Skin of body (tissue), 2 donors: ENCODE data around the gene GEN1. TPM values are rescaled to one million over a fixed set of nuclear protein-coding genes. Genes with fewer than 3 reads are reported as not detected.
"Not testable (repeated sequence)": the region's sequence is repeated elsewhere in the genome, so short reads cannot be mapped to it uniquely, and the experiment has no call there.

Experiments
- DNase-seq: peaks from one replicate; lab custom pipeline; 2025; lab: John Stamatoyannopoulos, UW
- total RNA-seq: library from RNA; depleted of rRNA; stranded (reverse); fragments of >200 nt; gene quantifications from one replicate; pipeline ENCODE4 v1.2.3, GENCODE V29; 2014

Gene GEN1
- total RNA-seq, 1 donor from 2014 or later: 7.0 TPM

DNA sequence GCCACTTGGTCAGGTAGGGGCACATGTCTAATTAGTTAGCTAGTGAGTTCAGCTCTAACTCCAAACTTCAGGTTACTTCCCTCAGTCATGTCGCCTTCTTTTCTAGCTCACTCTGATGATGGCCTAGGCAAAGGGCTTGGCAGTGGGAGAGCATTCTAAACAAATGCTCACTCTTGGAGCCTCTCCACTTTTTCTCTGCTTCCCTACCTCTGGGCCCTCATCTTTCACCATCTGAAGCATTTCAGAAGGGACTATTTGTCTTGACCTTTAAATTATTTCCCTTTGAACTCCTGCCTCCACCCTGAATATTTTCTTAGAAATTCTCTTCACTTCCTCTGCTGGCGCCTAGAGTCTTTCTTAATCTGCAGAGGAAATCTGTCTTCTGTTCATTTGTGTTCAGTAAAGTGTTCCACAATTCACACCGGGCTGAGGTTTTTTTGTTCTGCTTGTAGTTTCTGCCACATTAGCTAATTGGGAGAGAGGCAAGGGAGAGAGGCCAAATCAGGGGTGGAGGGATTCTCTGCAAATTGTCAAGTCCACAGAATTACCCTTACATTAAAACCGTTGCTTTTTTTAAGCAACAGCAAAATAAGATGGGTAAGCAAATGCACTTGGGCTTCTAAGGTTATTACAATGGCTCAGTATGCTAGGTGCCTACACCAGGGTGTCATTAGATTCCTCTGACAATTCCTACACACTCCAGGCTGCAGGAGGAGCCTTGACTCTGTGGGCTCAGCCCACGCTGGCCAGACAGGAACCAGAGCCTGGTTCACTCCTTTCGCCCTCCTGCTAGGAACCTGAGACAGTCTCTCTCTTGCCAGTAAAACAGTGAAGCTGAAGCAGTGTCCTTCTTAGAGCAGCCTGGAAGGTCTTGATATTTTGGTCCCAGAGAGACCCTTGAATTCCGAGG lies 67.9 kb downstream of the GEN1 start:
- no peak for DNase-seq

DNA sequence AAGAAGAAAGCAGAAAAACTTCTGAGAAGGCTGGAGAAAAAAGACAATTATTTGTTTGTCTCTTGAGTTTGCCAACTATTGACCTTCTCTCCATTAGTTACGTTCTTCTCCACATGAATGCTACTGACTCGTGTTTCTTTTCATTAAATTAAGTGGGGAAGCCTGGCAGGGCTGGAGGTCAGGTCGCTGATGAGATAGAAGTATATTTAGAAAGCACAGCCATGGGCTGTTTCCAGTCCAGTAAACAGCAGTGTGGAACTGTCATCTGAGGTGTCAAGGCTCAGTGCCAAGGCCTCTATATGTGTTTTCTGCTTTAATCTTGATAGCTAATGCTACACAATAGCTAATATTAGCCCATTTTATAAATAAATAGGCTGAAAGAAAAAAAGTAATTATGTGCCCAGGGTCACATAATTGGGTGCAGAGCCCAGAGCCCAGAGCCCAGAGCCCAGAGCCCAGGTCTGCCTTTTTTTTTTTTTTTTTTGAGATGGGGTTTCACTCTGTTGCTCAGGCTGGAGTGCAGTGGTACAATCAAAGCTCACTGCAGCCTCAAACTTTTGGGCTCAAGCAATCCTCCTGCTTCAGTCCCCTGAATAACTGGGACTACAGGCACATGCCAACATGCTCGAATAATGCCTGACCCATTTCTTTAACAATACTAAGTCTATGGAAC lies 68.6 kb downstream of the GEN1 start:
- no peak for DNase-seq

DNA sequence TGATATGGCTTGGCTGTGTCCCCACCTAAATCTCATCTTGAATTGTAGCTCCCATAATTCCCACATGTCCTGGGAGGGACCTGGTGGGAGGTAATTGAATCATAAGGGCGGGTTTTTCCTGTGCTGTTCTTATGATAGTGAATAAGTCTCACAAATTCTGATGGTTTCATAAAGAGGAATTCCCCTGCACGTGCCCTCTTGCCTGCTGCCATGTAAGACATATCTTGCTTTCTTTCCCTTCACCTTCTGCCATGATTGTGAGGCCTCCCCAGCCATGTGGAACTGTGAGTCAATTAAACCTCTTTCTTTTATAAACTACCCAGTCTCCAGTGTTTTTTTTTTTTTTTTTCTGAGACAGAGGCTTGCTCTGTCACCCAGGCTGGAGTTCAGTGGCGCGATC lies 69.7 kb downstream of the GEN1 start:
- DNase-seq: not testable (repeated sequence)

DNA sequence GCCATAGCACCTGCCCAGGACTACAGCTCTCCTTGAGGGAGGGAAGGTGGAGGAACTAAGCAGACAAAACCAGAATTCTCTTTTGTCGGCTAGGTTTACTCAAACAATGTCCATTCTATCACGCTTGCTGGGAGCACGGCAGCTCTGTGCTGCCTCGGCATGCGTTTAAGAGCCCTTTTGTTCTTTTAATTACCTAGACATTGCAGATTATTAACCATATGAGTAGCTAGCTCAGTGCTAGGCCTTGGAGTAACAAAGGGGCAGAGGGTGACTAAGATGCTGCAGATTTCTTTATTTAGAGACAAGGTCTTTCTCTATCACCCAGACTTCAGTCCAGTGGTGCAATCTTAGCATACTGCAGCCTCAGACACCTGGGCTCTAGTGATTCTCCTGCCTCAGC lies 73.4 kb downstream of the GEN1 start:
- no peak for DNase-seq

DNA sequence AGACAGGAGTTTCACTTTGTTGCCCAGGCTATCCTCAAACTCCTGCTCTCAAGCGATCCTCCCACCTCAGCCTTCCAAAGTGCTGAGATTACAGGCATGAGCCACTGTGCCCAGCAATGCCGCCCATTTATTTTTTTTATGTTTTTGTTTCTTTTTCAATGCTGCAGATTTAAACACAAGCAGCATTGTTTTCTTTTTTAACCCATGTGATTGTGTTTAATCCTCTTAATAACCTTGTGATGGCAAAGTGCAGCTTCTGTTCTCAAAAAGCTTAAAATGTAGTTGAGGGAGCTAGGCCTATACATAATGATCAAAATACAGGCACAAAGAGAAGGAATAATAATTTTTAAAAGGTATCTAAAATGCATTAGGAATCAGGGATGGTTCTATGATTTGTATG lies 73.8 kb downstream of the GEN1 start:
- no peak for DNase-seq

- peak; percentile 65 for DNase-seq
Observed at GRCh38 chr2:17830053-17831034, 76.4 kb downstream of the GEN1 start.

GRCh38 chr2:17835516-17835915 lies 81.6 kb downstream of the GEN1 start:
- no peak for DNase-seq

Other genes starting within 250 kb of the GEN1 start
- 0.20 TPM for gene RAD51AP2, start 235.7 kb upstream of the GEN1 start, total RNA-seq
- 21.9 TPM for gene VSNL1, start 213.4 kb upstream of the GEN1 start, total RNA-seq
- 23.8 TPM for gene SMC6, start 328 bp upstream of the GEN1 start, total RNA-seq
- gene MSGN1, start 62.3 kb downstream of the GEN1 start, total RNA-seq: not detected
- gene KCNS3, start 124.5 kb downstream of the GEN1 start, total RNA-seq: 17.8 TPM